NAMALWA (cell line): ENCODE data around the gene RFX1.

Experiments used
- DNase-seq: peaks from one replicate; pipeline ENCODE4 v3.0.0-alpha.2; 2015; ENCODE audit warnings: low spot score

Gene RFX1

DNA sequence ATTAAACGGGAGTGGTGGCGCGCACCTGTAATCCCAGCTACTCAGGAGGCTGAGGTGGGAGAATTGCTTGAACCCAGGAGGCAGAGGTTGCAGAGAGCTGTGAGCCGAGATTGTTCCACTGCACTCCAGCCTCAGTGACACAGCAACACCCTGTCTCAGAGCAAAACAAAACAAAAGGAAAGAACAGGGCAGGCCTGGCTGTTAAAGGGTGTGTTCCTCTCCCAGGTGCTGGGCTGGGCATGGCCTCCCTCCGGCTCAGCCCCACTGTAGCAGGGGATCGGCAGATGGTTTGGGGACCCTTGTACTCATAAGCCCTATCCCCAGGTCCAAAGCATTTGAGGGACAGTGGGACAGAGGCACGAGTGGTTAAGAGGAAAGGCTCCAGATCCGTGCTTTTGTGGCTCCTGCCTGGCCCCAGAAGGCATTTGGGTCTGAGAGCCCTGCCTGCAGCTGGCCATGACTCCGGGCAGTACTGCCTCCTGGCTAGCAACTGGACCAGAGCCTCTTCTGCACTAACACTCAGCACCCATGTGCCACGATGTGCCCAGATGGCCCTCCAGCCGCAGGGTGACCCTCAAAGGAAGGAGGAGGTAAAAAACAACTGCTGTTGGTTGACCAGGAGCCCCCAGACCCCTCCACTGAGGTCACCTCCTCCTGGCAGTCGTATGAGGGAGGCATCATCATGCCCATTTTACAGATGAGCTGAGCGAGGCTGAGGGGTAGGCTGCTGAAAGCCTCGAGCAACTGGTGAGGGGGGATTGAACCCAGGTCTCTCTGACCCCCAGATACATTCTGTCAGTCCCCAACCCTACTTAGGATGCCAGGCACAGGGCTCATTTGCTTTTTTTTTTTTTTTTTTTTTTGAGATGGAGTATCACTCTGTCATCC is 10.0 kb downstream of the RFX1 start:
- no peak for DNase-seq

DNA sequence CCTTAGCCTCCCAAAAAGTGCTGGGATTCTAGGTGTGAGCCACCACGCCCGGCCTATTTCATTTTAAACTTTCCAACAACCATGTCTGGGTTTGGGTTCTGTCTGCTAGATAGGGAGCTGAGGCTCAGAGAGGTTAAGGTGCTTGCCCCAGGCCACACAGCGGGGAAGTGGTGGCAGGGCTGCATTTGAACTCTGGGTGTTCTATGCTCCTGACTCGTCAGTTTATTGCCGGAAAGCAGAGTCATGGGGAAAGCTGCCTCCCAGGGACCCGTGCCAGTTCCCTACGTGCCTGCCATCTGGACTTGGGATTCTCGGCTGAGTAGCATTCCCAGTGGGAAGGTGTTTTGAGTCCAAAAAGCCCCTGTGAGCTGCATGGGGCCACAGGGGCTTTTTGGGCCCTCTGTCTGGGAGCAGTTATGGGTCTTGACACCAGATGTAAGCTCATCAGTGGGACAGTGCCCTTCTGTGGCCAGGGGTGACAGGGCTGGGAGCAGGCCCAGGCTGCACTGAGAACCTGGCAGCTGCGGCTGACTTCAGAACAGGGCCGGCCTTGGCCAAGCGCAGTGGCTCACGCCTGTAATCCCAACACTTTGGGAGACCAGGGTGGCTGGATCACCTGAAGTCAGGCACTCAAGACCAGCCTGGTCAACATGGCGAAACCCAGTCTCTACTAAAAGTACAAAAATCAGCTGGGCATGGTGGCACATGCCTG is 10.9 kb downstream of the RFX1 start:
- no peak for DNase-seq

DNA sequence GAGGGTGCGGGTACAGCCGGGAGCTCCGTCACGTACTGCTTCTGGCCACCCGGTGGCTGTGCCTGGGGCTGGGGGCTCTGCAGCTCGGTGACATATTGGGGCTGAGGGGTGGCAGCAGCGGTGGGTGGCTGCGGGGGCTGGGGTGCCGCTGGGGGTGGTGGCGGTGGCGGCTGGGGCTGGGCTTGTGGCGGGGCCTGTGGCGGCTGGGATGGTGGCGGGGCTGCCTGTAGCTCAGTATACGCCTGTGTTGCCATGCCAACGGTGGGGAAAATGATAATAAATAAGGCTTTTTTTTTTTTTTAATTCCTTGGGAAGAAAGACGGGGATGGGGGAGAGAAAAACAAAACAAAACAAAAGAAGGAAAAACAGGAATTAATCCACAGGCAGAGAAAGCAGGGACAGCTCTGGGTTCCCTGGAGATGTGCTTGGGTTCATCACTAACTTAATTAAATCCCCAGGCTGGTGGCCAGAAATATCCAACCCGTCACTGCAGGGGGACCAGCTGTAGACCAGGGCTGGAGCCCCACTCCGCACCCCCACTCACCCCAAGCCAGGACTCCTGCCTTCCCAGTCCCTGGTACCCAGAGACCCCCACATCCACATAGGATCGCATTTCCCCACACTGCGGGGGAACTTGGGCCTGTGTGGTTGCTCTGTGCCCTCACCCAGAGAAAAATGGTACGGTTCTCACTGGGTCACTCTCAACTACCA is 12.4 kb downstream of the RFX1 start:
- no peak for DNase-seq

DNA sequence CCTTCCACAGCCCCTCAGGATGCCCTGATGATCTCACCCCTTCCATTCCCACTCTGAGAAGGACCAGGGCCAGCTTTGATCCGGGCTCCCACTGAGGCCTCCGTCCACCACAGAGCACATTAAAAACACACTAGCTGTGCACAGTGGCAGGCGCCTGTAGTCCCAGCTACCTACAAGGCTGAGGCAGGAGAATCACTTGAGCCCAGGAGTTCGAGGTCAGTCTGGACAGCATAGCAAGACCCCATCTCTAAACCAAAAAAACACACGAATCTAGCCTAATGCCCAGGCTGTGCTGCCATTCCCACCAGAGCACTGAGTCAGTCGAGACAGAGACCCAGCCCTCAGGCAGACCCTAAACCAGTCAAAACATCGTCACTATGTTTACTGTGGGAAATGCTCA is 14.1 kb downstream of the RFX1 start:
- no peak for DNase-seq

DNA sequence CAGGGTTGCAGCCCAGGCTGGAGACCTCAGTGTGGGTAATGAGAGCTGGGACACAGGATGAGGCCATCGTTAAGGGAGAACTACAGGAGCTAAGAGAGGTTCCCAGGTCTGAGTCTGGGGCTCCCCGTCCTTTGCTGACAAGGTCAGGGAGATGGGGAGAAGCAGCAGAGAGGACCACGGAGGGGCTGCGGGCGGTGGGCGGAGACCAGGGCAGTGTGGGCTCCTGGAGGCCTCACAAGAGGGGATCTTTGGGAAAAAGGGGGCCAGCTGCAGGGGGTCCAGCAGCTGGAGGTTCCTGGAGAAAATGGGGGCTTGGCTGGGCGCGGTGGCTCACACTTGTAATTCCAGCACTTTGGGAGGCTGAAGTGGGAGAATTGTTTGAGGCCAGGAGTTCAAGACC is 16.0 kb downstream of the RFX1 start:
- DNase-seq: no peak

DNA sequence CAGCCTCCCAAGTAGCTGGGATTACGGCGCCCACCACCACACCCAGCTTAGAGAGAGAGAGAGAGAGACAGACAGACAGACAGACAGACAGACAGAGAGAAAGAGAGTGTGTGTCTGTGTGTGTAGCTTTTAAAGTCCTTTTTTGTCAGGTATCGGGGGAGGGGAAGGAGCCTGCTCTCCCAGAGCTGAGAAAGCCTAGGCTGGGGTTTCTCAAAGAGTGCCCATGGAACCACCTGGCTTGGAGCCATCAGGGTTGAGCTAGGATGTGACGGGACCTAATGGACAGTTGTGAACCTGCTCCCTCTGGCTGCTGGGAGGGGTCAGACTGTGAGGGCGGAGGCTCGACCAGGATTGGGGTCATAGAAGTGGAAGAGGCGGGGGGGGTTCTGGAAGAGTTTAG is 16.6 kb downstream of the RFX1 start:
- DNase-seq: no peak

DNA sequence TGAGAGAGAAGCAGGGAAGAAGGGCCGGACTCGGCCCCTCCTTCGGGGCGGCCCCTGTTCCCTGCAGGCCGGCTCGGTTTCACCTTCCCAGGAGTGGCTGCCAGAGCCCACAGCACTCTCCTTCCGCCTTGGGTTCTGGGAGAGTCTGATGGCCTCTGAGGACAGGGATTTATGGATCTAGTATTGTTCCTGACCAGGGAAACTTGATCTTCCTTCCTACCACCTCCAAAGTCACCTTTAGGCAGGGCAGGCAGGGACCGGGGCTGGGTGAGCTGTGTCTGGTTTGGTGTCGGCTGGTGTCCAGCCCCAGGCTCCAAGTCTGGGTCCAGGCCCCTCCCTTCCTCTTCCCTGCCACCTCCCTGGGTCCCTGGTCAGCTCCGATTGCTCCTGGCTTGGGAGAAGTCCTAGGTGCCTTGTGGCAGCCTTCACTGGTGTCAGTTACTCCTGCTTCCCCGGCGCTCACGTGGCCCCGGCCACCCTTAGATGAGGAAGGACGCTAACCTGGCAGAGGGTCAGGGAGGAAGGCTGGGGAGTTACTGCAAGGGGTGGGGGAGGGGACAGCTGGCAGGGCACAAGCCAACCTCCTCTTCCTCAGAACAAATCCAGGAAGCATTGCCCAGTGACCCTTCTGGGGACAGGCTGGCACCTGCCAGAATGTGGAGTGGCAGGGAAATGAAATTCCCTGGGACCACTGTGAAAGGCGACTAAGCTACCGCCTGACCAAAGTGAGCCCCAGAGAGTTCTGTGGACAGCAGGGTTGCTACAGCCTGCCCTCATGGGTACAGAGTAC is 18.8 kb downstream of the RFX1 start:
- DNase-seq: no peak

DNA sequence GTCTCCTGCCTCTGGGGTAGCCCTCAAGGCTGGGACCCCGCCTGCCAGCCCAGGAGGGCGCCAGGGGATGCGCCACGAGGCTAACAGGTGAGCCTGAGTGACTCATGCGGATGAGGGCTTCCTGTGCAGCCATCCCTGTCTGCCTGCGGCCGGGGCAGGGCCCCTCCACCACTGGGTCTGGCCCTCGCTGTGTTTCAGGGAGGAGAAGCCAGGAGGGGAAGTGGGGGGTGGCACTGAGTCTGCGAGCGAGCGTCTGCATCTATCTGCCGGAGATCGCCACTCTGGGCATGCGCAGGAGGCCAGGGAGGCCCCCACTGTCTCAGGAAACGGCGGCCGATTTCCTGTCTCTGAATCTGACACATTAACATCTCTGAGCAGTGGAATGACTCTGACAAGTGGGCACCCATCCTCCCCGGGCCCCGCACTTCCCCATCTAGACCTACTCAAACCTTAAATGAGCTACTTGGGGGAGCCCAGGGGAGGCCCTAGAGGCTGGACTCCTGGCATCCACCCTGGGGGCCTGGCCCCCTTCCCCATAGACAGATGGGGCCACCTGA is 19.7 kb downstream of the RFX1 start:
- DNase-seq: peak; percentile 95

DNA sequence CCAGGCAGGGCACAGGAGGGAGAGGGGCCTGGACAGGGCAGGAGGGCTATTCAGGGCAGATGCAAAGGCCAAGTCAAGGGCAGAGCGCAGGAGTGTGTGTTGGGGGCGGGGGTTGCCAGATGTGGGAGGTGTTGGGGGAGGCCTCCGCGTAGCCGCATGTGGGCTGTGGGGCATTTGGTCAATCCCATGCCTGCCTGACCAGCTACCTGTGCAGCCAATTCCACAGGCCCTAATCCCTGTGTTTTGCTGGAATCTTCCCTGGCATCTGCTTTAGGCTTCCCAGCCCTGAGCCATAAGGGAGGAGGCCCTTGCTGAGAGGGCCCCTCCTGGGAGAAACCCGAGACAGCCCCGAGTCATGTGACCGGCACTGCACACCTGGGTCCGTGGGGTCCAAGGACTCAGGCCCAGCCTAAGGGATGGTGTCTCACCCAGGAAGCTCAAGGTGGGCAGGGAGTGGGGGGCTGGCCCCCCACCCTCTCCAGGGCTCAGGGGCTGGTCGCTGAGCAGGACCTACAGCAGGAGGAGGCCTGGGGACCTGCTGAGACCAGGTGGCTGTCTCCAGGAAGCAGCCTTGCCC is 20.3 kb downstream of the RFX1 start:
- no peak for DNase-seq

DNA sequence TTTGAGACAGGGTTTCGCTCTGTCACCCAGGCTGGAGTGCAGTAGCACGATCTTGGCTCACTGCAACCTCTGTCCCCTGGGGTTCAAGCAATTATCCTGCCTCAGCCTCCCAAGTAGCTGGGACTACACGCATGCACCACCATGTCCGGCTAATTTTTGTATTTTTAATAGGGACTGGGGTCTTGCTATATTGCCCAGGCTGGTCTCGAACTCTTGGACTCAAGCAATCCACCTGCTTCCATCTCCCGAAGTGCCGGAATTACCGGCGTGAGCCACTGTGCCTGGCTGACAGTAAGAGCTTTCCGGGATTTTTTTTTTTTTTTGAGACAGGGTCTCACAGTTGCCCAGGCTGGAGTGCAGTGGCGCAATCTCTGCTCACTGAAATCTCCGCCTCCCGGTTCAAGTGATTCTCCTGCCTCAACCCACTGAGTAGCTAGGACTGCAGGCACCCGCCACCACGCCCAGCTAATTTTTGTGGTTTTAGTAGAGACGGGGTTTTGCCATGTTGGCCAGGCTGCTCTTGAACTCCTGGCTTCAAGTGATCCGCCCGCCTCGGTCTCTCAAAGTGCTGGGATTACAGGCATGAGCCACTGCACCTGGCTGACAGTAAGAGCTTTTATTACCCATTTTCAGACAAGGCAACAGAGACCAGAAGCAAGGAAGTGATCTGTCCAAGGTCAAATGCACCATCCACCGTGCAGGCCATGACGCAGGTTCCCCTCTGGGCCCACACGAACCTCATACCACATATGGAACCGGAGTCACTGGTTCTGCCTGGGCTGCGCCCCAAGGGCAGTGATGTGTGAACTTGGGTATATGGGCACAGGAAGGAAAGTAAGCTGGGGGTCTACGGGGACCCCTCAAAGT is 21.0 kb downstream of the RFX1 start:
- DNase-seq: no peak

DNA sequence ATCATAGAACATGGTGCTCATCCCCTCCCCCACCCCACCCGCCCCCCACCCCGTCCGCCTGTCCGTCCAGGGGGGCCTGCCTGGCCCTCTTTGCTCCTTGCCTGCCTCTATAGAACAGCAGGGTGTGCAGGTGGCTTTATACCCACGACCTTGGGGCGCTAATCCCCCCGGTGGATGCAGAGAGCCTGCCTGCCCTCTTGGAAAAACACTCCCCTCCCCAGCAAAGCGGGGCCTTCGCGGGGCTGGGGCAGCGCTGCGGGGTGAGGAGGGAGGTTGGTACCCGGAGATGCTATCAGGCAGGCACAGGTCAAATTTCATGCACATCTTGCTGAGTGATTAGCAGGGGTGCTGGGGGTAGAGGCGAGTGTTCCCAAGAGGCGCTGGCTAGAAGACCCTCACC is 21.9 kb downstream of the RFX1 start:
- DNase-seq: no peak

DNA sequence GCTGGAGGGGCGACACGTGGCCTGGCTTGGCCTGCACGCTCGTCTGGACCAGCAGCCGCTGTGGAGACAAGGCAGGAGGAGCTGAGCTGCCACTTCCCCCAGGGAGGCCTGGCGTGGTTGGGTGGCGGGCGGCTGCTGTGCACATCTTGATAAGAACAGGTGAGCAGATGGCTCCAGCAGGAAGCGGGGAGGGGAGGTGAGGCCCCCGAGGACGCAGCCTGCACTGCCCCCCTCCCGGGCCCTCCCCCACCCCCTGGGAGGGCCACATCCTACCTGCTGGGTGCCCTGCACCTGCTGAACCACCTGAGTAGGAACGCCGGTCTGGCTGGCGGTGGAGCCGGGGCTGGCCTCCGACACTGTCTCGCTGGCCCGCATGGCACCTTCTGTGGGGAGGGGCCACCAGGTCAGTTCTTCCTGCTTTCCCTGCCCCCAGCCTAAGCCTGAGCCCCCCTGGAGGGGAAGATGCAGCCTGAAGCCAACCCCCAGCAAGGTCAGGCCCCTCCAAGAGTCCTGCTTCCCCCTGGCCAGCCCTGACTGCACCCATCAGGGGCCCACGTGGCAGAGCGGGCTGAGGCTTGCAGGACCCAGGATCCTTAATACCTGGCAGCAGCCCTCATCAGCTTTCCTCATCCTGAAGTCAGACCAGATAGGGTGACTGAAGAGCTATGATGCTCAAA is 22.8 kb downstream of the RFX1 start:
- DNase-seq: no peak

DNA sequence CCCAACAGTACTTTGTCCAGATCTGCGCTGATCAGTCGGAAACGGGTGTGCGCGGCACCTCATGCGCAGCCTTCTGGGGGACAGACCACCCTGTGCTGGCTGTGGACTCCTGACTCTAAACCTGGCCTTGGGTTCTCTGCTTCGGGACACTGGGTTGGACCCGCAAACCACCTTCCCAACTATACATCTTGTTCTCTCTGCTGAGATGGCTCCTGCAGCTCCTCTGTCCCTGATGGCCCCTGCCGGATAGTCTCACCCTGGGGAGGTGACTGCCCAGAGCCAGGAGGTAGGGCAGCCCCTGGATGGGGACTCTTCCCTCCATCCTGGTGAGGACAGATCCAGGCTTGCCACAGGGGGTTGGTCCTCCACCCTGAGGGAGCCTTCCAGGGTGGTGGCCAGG is 23.3 kb downstream of the RFX1 start:
- DNase-seq: no peak

DNA sequence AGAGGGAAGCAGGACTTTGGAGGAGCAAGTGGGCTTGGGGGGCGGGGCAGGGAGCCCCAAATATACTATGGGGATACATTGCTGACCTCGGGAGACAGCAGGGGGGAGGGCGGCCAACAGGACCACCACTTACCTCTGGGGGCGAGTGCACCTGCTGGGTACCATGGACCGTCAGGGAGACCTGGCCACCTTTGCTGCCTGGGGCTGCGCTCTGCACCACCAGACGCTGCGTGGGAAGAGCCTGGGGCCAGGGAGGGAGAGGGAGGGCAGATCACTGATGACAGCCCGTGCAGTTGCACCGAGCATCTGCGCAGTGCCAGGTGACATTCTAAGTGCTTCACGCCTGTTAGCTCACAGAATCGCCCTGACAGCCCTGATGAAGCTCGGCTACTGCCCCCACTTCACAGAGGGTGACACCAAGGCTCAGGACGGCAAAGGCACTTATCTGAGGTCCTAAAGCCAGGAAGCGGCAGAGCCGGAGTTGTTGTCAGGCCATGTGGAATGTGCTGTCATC is 24.1 kb downstream of the RFX1 start:
- no peak for DNase-seq

DNA sequence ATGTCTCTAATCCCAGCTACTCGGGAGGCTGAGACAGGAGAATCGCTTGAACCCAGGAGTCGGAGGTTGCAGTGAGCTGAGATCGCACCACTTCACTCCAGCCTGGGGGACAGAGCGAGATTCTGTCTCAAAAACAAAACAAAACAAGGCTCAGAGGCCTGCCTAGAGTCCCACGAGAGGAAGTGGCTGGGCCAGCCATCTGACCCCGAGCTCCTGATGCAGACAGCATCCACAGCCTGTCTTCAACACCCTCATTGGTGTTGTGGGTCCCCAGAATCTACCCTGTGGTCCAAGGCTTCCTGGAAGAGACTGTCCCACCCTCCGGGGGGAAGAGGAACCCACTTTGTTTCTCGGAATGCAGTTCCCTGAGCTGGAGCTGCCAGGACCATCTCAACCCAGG is 24.7 kb downstream of the RFX1 start:
- no peak for DNase-seq

DNA sequence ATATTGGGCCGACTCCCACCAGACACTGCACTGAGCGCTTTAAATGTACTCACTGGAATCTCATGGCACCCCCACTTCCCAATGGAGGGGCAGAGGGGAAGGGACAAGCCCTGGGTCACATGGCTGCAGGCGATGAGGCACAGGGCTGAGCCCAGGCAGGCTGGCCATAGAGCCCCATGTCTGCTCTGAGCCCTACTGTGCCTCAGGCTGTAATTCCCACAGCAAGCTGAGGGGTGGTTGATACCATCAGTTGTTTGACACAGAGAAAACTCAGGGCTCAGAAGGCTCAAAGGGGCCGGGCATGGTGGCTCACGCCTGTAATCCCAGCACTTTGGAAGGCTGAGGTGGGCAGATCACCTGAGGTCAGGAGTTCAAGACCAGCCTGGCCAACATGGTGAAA is 25.1 kb downstream of the RFX1 start:
- DNase-seq: no peak

DNA sequence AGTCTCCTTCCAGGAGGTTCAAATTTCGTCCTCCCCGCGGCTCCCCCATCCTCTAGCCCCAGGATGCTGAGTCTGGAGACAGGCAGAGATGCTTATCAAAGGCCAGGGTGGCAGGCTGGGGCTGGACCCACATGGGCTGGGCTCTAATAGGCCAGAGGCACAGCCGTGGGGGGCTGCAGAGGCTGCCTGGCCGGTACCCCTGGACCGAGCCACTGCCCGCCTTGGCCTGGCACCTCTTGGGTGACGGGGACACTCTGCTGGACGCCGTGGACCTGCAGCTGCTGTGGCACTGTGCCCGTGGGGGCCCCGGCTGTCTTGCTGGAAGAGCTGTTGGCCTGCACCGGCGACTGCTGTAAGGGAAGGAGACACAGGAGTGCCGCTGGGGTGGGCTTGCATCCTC is 25.8 kb downstream of the RFX1 start:
- DNase-seq: no peak

DNA sequence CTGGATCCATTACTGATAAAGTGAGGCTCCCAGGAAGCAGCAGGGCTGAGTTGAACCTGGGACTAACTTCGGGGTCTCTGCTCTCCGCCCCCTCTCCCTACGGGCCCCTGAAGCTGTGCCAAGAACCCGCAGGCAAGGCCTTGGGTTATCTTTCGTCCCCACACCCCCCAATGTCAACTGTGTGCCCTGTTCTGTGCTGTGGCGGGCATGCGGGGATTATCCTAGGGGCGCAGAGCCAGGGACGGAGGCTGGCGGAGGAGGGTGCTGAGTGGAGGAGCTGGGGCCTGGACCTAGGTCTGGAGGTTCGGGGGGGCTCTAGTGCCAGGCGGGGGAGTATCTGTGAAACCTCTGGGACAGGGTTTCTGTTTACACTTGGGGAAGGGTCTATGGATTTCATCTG is 26.4 kb downstream of the RFX1 start:
- no peak for DNase-seq

DNA sequence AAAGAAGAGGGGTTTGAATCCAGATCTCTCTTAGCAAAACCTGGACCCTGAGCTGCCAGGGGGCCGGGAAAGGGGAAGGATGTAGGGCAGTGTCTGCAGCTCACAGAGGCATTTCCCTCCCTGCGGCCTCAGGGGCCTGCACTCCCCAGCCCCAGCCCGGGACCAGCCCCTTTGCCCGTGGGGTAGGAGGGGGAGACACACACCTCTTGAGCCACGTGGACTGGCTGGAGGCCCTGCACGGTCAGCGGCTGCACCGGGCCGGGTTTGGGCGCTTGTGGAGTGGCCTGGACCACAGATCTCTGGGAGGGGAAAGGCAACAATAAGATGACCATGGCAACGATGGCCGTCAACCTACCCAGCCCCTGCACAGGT is 26.9 kb downstream of the RFX1 start:
- DNase-seq: no peak
